ENCODE results near the gene CDCA7.
"Not testable (repeated sequence)": the region's sequence is repeated elsewhere in the genome, so short reads cannot be mapped to it uniquely, and the experiment has no call there.

CDCA7 gene

GRCh38 chr2:173327421-173327820 is 27.3 kb upstream of the CDCA7 start:
- no peak for DNase-seq (ENCODE audit: low spot score)
- in situ Hi-C loops (cut with MboI; ENCODE audit: low pct_unique_long_range_greater_than_20kb, low sequenced_read_pairs, unreplicated experiment): no loop called here
- TF ChIP-seq, protein P1, sequence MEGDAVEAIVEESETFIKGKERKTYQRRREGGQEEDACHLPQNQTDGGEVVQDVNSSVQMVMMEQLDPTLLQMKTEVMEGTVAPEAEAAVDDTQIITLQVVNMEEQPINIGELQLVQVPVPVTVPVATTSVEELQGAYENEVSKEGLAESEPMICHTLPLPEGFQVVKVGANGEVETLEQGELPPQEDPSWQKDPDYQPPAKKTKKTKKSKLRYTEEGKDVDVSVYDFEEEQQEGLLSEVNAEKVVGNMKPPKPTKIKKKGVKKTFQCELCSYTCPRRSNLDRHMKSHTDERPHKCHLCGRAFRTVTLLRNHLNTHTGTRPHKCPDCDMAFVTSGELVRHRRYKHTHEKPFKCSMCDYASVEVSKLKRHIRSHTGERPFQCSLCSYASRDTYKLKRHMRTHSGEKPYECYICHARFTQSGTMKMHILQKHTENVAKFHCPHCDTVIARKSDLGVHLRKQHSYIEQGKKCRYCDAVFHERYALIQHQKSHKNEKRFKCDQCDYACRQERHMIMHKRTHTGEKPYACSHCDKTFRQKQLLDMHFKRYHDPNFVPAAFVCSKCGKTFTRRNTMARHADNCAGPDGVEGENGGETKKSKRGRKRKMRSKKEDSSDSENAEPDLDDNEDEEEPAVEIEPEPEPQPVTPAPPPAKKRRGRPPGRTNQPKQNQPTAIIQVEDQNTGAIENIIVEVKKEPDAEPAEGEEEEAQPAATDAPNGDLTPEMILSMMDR (IDR thresholded peaks at IDR 0.05; ENCODE audit: extremely low read depth, insufficient read depth, missing control alignments): no peak

DNA sequence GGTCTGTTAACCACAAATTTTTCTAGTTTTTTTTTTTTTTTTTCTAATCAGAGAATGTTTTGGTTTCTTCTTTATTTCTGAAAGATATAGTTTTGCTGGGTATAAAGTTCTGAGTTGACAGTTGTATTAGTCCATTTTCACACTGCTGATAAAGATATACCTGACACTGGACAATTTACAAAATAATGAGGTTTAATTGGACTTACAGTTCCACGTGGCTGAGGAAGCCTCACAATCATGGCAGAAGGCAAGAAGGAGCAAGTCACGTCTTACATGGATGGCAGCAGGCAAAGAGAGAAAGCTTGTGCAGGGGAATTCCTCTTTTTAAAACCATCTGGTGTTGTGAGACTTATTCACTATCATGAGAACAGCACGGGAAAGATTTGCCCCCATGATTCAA is 21.7 kb upstream of the CDCA7 start:
- in situ Hi-C loops (cut with MboI; ENCODE audit: low pct_unique_long_range_greater_than_20kb, low sequenced_read_pairs, unreplicated experiment); DNase-seq (ENCODE audit: low spot score): not testable (repeated sequence)

DNA sequence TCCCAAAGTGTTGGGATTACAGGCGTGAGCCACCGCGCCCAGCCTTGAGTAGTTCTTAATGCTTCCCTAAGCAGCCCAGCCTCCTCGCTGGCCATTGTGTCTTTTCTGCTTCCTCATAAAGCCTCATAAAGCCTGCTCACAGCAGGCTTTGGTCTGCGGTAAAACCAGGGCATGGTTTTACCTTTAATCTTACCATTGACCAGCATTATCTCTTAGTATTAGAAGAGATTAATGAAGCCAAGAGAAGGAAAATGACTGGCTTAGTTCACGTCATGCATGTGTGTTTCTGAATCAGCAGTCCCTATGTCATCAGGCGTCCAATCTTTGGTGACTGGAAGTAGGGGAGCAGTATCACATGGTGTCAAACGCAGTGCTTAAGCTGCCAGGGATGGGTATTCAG is 14.9 kb upstream of the CDCA7 start:
- DNase-seq (ENCODE audit: low spot score): no peak
- TF ChIP-seq, protein P1 (IDR thresholded peaks at IDR 0.05; ENCODE audit: extremely low read depth, insufficient read depth, missing control alignments): no peak
- in situ Hi-C loops (cut with MboI; ENCODE audit: low pct_unique_long_range_greater_than_20kb, low sequenced_read_pairs, unreplicated experiment): no loop called here

- TF ChIP-seq, protein P1 (IDR thresholded peaks at IDR 0.05; ENCODE audit: extremely low read depth, insufficient read depth, missing control alignments): no peak
- in situ Hi-C loops (cut with MboI; ENCODE audit: low pct_unique_long_range_greater_than_20kb, low sequenced_read_pairs, unreplicated experiment): no loop called here
- DNase-seq (ENCODE audit: low spot score): no peak
These were observed 10.8 kb upstream of the CDCA7 start for GRCh38 chr2:173343921-173344320.

GRCh38 chr2:173346035-173346434 is 8.6 kb upstream of the CDCA7 start:
- TF ChIP-seq, protein P1 (IDR thresholded peaks at IDR 0.05; ENCODE audit: extremely low read depth, insufficient read depth, missing control alignments): no peak
- in situ Hi-C loops (cut with MboI; ENCODE audit: low pct_unique_long_range_greater_than_20kb, low sequenced_read_pairs, unreplicated experiment): no loop called here

GRCh38 chr2:173347305-173348168 is 7.1 kb upstream of the CDCA7 start:
- DNase-seq (ENCODE audit: low spot score): no peak
- TF ChIP-seq, protein P1 (IDR thresholded peaks at IDR 0.05; ENCODE audit: extremely low read depth, insufficient read depth, missing control alignments): no peak
- in situ Hi-C loops (cut with MboI; ENCODE audit: low pct_unique_long_range_greater_than_20kb, low sequenced_read_pairs, unreplicated experiment): no loop called here

More at GRCh38 chr2:173346035-173346434, 8.6 kb upstream of the CDCA7 start:
- no peak for DNase-seq (ENCODE audit: low spot score)

DNA sequence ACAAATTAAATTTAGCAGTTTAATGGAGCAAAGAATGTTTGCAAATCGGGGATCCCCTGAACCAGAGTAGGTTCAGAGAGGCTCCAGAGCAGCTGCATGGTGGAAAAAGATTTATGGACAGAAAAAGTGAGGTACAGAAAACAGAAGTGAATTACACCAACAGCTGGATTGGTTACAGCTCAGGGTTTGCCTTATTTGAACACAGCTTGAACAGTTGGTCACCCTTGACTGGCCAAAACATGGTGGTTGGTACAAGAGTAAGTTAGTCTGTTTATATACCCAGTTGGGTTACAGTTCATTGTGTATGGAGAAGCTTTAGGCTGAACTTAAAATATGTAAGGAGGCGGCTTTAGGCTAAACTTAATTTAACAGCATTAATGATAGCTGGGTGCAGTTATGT is 5.4 kb upstream of the CDCA7 start:
- TF ChIP-seq, protein P1 (IDR thresholded peaks at IDR 0.05; ENCODE audit: extremely low read depth, insufficient read depth, missing control alignments): no peak
- in situ Hi-C loops (cut with MboI; ENCODE audit: low pct_unique_long_range_greater_than_20kb, low sequenced_read_pairs, unreplicated experiment): no loop called here

More for the DNA sequence above, 5.4 kb upstream of the CDCA7 start:
- no peak for DNase-seq (ENCODE audit: low spot score)

All from GM13977 (cell line).